ENCODE results near the gene PLA2G6. TPM values are rescaled to one million over a fixed set of nuclear protein-coding genes. Genes with fewer than 3 reads are reported as not detected.
A peak's percentile ranks its signal among the peaks of the same experiment; 100 is the strongest.

The PLA2G6 gene
- total RNA-seq, 2 experiments from 2014 or later, result 31.5 to 32.2 TPM

DNA sequence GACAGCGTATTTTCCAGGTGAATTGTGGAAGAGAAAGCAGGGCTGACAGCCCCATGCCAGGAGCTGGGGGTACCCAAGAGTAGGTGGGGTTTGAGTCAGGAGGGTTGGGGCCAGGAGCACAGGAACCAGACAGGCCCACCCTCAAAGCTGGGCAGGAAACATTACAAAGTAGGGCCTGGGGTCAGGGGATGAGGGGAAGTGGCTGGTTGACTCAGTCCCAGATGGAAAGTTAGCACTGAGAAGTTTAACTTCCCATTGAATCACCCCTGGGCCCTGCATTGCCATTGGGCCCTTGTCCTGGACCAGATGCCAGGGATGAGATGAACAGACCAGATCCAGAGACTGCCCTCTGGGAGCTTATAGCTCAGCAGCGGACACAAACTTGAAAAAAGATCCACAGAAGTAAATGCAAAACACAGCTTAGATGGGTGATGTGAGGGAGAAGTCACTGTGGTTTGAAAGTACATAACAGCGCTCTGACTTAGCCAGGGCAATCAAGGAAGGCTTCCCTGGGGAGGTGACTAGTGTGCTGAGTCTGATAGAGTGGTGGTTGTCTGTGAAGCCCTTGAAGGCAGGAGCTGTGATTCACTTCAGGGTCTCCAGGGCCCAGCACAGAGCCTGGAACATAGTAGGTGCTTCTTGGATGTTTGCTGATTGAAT lies 22.4 kb upstream of the PLA2G6 start:
- H3K27me3 Mint-ChIP-seq, result no peaks in the 10 kb centered on the region
- H3K4me1 Mint-ChIP-seq, result peaks cover 32% of the 10 kb centered on the region
- no peaks in the 10 kb centered on the region for H3K36me3 Mint-ChIP-seq
- no peak overlapping the region for H3K27ac Mint-ChIP-seq
- no peak for DNase-seq
- H3K4me3 Mint-ChIP-seq, result peak overlapping the region; percentile 0
- H3K9me3 Mint-ChIP-seq, result no peaks in the 10 kb centered on the region

DNA sequence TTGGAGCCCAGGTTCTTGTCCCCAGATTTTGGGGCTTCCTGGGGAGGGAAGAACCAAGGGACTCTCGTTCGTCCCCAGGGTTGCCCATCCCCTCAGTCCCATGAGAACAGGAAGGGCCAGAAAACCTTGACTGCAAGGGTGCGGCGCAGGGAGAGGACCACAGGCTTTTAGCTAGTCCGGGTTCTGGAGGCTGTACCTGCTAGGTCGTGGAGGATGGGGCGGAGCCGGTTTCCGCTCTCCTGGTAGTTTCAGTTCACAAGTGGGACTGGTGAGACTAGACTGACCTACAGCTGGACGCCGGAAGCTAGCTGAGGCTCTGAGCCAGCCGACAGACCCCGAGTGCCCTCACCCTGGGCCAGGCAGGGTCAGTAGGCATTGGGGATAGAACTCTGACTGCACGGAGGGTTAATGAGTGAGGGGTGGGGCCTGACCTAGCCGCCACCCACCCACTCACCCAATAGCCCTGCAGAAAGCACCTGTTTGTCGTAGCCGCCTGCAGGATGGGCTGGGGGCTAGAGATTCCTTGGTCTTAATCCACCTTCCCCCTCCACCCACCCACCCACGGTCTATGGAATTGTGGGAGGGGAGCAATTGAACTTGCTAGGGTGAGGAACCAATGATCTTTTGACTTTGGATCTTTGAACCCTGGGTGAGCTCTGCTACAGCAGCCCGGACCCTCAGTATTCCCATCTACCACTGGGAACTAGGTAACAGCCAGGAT lies 21.6 kb upstream of the PLA2G6 start:
- peak overlapping the region; percentile 62 for H3K27ac Mint-ChIP-seq
- H3K4me1 Mint-ChIP-seq, result peaks cover 29% of the 10 kb centered on the region
- H3K27me3 Mint-ChIP-seq, result no peaks in the 10 kb centered on the region
- H3K36me3 Mint-ChIP-seq, result no peaks in the 10 kb centered on the region
- H3K9me3 Mint-ChIP-seq, result no peaks in the 10 kb centered on the region
- DNase-seq, result peak; percentile 37
- peak overlapping the region; percentile 83 for H3K4me3 Mint-ChIP-seq

DNA sequence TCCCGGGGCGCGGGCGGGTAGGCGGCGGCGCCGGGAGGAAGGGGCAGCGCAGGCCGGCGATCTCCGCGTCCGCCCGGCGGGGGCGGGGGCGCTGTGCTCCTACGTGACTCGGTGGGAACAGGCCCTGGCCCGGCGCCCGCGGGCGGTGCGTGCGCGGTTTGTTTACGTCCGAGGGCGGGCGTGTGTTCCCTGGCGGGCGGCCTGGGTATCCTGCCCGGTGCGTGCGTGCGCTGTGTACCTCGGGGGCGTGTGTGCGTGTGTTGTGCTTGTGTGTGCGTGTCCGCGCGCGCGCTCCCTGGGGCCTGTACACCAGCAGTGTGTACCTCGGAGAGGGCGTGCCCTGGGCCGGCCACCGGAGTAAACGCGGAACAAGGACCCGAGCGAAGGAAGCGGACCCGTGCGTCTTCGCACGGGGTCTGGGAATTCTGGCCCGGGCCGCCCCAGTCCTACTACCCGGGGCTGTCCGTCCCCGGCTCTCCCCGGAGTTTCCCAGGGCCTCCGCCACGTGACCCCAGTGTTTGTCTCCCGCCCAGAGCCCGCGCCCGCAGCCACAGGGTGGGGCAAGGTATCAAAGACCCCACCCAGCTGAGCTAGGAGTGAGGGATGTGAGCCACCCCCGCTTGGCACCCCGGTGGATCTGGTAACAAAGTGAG lies 20.9 kb upstream of the PLA2G6 start:
- Mint-ChIP-seq H3K36me3 (no peaks in the 10 kb centered on the region), H3K4me1 (peaks cover 29% of the 10 kb centered on the region), H3K27me3 (no peaks in the 10 kb centered on the region), H3K27ac (peak overlapping the region; percentile 70), H3K4me3 (peak overlapping the region; percentile 83), H3K9me3 (no peaks in the 10 kb centered on the region)
- DNase-seq, result peak; percentile 72

DNA sequence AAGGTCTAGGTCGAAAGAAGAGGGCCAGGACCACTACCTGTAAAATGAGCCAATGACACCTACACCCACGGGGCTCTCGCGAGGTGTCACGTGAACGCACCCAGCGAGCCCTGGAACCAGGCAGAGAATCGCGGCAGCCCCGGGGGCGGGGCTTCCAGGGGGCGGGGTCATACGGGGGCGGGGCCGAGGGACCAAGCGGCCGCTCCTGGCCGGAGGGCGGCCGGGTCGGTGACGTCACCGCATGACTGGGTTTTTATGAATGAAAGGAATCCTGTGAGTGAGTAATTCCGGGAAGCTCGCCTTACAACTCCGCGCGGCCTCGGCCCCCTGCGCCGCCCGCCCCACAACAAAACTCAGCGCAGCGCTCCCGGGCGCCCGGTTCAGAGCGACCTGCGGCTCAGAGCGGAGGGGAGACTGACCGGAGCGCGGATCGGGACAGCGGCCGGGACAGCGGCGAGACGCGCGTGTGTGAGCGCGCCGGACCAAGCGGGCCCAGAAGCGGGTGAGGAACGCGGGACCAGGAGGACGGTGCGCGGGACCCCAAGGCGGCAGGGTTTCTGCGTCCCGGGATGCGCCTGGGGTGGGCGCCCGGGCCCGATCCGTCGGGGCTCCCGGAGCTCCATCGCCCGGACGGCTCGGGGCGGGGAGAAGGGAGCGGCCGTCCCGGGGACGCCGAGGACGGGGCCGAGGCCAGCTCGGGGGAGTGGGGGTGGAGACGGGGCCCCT lies 20.2 kb upstream of the PLA2G6 start, which contains the start of gene MAFF:
Gene MAFF, plus strand, starts transcription at position 284 of the 726 bp plus-strand sequence. CDS start 11,860 bp downstream, outside the sequence.
- no peaks in the 10 kb centered on the region for H3K36me3 Mint-ChIP-seq
- H3K27me3 Mint-ChIP-seq, result no peaks in the 10 kb centered on the region
- peaks cover 29% of the 10 kb centered on the region for H3K4me1 Mint-ChIP-seq
- peak within 1 kb of the TSS; percentile 86 for H3K27ac Mint-ChIP-seq
- DNase-seq, result peak; percentile 90
- H3K4me3 Mint-ChIP-seq, result peak within 1 kb of the TSS; percentile 83
- H3K9me3 Mint-ChIP-seq, result no peaks in the 10 kb centered on the region

DNA sequence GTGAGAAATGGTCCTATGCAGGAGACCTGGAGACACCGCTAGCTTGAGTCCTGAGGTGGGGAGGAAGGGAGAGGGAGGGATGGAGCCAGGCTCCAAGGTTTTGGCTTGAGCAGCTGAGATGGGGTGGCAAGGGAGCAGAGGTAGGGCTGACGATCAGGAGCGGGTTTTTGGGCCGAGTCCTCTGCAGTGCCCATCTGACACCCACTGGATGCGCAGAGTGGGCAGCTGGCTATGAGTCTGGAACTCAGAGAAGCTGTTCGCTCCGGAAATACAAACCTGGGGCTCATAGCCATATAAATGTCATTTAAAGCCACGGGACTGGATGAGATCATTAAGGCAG lies 19.7 kb upstream of the PLA2G6 start:
- Mint-ChIP-seq H3K36me3 (no peaks in the 10 kb centered on the region), H3K4me3 (peak overlapping the region; percentile 66), H3K9me3 (no peaks in the 10 kb centered on the region), H3K4me1 (peaks cover 29% of the 10 kb centered on the region), H3K27ac (peak overlapping the region; percentile 84), H3K27me3 (no peaks in the 10 kb centered on the region)
- no peak for DNase-seq

DNA sequence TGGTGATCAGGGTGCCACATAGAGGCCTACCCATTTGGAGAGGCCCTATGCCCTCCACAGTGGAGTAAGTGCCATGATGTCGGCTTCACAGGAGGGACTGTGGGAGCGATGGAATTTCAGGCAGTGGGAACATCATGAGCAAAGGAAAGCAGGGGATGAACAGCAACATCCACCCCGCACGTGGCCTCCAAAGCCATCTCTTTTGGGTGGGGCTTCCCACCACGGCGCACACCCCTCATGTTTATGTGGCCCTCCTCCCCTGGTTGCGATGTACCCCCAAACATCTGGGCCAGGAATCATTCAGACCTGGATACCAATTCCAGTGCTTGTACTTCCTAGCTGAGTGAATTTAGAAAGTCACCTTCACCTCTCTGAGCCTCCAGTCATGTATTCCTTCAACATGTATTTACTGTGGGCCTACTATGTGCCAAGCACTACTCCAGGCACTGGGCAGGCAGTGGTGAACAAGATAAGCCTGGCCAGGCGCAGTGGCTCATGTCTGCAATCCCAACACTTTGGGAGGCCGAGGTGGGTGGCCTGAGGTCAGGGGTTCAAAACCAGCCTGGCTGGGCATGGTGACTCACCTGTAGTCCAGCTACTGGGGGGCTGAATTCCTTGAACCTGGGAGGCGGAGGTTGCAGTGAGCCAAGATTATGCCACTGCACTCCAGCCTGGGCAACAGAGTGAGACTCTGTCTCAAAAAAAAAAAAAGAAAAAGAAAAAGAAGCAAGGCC lies 18.4 kb upstream of the PLA2G6 start:
- Mint-ChIP-seq H3K9me3 (no peaks in the 10 kb centered on the region), H3K36me3 (no peaks in the 10 kb centered on the region), H3K27me3 (no peaks in the 10 kb centered on the region), H3K4me1 (peaks cover 29% of the 10 kb centered on the region), H3K27ac (no peak overlapping the region), H3K4me3 (no peak overlapping the region)
- no peak for DNase-seq

DNA sequence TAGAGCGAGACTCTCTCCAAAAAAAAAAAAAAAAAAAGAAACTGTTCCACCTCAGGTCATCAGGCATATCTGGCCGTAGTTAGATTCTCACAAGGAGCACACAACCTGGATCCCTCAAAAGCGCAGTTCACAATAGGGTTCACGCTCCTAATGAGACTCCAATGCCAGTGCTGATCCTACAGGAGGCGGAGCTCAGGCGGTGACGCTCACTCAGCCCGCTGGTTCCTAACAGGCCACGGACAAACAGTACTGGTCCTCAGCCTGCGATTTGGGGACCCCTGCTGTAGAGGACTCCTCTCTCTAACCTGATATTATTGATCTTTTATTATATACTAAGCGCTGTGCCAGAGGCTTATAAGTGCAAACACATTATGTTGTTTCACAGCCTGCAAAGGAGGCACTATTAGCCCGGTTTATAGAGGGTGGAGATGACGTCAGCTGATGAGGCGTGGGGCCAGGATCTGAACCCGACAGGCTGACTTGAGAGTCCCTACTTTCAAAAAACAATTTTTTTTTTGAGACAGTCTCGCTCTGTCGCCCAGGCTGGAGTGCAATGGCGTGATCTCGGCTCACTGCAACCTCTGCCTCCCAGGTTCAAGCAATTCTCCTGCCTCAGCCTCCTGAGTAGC lies 15.3 kb upstream of the PLA2G6 start:
- H3K4me3 Mint-ChIP-seq, result no peak overlapping the region
- no peak for DNase-seq
- H3K27me3 Mint-ChIP-seq, result peaks cover 3% of the 10 kb centered on the region
- no peak overlapping the region for H3K27ac Mint-ChIP-seq
- no peaks in the 10 kb centered on the region for H3K36me3 Mint-ChIP-seq
- peaks cover 17% of the 10 kb centered on the region for H3K4me1 Mint-ChIP-seq
- no peaks in the 10 kb centered on the region for H3K9me3 Mint-ChIP-seq

DNA sequence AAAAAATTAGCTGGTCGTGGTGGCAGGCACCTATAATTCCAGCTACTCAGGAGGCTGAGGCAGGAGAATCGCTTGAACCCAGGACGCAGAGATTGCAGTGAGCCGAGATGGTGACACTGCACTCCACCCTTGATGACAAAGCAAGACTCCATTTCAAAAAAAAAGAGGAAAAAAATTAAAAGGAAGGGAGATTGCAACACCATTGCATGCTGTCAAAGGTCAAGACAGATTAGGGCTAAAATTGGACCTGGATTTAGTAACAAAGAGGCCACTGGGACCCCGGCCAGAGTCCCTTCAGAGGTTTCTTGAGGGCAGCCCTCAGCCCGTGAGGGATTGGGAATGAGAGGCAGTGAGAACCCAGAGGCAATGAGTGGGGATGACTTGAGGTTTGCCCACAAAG lies 11.9 kb upstream of the PLA2G6 start:
- Mint-ChIP-seq H3K27ac (no peak overlapping the region), H3K9me3 (no peaks in the 10 kb centered on the region), H3K4me1 (peaks cover 5% of the 10 kb centered on the region), H3K36me3 (no peaks in the 10 kb centered on the region), H3K27me3 (peaks cover 3% of the 10 kb centered on the region), H3K4me3 (no peak overlapping the region)
- no peak for DNase-seq

DNA sequence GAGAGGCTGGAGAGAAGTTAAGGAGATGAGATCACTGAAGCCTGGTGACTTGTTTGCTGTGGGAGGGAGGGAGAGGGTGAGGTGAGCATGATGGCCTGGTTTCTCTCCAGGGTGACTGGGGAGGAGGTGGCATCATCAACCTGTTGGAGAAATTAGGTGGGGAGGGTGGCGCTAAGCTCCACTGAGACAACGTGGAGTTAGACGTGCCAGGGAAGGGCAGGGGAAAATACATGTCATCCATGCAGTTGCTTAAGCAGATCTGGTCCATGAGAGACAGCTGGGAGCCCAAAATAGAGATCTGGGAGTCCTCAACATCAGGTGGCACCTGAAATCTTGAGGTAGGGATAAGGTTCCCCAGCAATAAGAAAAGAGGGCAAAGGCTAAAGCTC lies 10.8 kb upstream of the PLA2G6 start:
- Mint-ChIP-seq H3K4me1 (peaks cover 5% of the 10 kb centered on the region), H3K27ac (no peak overlapping the region), H3K27me3 (peaks cover 3% of the 10 kb centered on the region), H3K36me3 (no peaks in the 10 kb centered on the region), H3K4me3 (no peak overlapping the region), H3K9me3 (no peaks in the 10 kb centered on the region)
- DNase-seq, result no peak

DNA sequence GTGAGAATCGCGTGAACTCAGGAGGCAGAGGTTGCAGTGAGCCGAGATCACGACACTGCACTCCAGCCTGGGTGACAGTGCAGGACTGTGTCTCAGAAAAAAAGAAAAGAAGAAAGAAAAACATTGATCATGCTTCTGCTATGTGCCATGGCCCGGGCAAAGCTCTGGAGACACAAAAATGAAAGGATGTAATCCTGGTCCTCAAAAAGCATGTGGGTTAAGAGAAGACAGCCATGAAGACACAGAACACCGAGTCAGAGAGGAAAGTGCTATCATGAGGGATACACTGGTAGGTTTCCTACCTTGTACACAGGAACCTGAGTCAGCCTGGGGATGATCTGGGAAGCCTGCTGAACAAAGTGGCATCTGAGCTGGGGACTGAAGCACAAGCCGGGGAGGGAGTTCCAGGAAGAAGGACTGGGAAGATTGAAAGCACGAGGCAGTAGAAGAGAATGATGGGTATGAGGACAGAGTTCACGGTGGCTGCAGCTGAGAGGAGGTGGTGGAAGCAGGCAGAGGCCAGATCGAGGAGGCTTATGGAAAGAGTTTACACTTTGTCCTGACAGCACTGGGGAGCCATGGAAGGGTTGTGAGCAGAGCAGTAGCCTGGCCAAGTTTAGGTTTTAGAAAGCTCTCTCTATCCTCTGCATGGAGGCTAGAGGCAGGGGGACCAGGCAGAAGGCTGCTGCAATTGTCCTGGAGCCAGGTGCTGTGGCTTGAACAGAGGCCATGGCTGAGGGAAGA lies 10.3 kb upstream of the PLA2G6 start:
- no peak for DNase-seq
- Mint-ChIP-seq H3K9me3 (no peaks in the 10 kb centered on the region), H3K27me3 (peaks cover 3% of the 10 kb centered on the region), H3K36me3 (no peaks in the 10 kb centered on the region), H3K27ac (no peak overlapping the region), H3K4me1 (peaks cover 5% of the 10 kb centered on the region), H3K4me3 (no peak overlapping the region)

DNA sequence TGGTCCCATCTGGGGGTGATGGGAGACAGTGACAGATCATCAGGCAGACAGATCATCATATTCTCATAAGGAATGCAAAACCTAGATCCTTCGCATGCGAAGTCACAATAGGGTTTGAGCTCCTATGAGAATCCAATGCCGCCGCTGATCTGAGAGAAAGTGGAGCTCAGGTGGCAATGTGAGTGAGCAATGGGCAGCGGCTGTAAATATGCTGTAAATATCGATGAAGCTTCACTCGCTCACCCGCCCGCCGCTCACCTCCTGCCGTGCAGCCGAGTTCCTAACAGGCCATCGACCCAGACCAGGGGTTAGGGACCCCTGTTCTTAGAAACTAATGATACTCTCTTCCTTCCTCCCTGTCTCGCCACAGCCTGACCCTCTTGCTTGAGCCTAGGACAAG lies 9.4 kb upstream of the PLA2G6 start:
- peaks cover 3% of the 10 kb centered on the region for H3K27me3 Mint-ChIP-seq
- H3K9me3 Mint-ChIP-seq, result no peaks in the 10 kb centered on the region
- peaks cover 5% of the 10 kb centered on the region for H3K4me1 Mint-ChIP-seq

DNA sequence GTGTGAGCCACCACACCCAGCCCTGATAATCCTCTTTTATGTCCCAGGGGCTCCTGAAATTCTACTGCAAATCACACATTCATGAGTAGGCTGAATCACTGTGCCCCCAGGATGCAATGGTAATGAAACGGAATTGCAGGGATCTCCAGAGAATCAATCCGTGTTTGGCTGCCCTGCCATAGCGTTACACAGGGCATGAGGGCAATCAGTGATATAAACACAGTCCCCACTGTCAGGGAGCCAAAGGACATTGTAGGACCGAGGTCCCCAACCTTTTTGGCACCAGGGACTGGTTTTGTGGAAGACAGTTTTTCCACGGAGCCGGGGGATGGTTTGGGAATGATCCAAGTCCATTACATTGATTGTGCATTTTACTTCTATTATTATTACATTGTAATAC lies 9.0 kb upstream of the PLA2G6 start:
- no peaks in the 10 kb centered on the region for H3K36me3 Mint-ChIP-seq
- H3K9me3 Mint-ChIP-seq, result no peaks in the 10 kb centered on the region
- no peak for DNase-seq
- no peak overlapping the region for H3K27ac Mint-ChIP-seq
- H3K4me1 Mint-ChIP-seq, result peaks cover 5% of the 10 kb centered on the region
- no peak overlapping the region for H3K4me3 Mint-ChIP-seq
- H3K27me3 Mint-ChIP-seq, result peaks cover 3% of the 10 kb centered on the region

More for the DNA sequence above, 9.4 kb upstream of the PLA2G6 start:
- Mint-ChIP-seq H3K27ac (no peak overlapping the region), H3K36me3 (no peaks in the 10 kb centered on the region), H3K4me3 (no peak overlapping the region)
- DNase-seq, result no peak

DNA sequence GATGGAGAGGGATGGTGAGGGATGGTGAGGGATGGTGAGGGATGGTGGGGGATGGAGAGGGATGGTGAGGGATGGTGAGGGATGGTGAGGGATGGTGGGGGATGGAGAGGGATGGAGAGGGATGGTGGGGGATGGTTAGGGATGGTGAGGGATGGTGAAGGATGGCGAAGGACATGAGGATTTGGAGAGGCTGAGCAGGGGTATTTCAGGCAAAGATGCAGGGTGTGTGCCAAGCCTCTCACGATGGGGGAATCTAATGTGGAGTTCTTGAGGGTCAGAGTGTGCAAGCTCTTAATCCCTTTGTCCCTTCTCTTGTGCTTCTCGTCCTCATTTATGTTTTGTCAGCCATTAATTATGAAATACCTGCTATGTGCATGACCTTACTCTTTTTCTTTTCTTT lies 7.5 kb upstream of the PLA2G6 start:
- Mint-ChIP-seq H3K9me3 (no peaks in the 10 kb centered on the region), H3K4me1 (no peaks in the 10 kb centered on the region), H3K36me3 (no peaks in the 10 kb centered on the region), H3K27me3 (peaks cover 3% of the 10 kb centered on the region), H3K4me3 (no peak overlapping the region), H3K27ac (no peak overlapping the region)
- no peak for DNase-seq

Data from activated naive CD8-positive, alpha-beta T cell treated with anti-CD3 and anti-CD28 coated beads for 36 hours (primary cell).